HG03469 (cell line): ENCODE data around the gene BCKDHA.
"Not testable (repeated sequence)": the region's sequence is repeated elsewhere in the genome, so short reads cannot be mapped to it uniquely, and the experiment has no call there.

Source experiments
- ATAC-seq: cut with Tn5 transposase; IDR thresholded peaks from one replicate; pipeline ENCODE4 v1.9.1; 2021; ENCODE audit warnings: mild to moderate bottlenecking, moderate library complexity, moderate number of reproducible peaks; ENCODE audit not compliant: unreplicated experiment

The BCKDHA gene

DNA sequence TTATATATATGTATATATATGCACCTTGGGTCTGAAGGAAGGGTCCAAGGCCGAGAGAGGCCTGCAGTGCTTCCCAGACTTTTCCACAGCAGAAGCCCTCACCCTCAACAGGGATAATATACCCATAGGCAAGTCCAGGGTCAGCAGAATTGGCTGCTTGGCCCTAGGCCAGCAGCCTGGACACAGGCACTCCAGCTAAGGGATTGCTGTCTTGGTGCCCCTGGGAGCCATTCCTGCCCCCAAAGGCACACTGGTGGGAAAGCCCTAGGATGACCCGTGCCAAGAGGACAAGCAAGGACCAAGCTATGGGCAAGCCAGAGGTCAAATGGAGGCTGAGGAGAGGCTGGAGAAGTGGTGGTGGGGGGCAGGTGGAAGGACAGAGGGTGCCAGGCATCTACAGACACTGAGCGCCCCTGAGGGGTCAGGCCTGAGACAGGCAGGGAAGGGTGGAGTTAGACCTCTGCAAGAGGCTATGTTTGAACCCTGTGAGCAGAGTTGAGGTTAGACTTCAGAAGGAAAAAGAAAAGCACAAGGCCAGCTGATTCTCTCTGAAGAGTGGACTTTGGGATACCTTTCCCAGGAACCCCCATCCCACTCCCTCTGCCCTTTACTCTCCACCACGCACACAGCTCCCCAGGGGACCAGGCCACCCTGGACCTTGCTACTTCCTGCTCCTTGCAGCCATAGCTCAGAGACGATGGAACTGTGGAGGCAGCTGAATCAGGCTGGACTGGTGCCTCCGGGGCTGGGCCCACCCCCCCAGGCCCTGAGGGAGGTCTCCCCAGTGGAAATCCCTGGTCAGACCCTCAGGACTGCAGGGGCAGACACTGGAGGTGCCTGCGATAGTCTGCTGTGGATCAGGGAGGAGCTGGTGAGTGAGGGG lies 45.1 kb downstream of the BCKDHA start, which contains the start of gene ERICH4:
ERICH4 (plus strand) TSS at position 684 of the 883 bp plus-strand sequence; CDS start at position 698, 14 bp downstream.
- no peak for ATAC-seq

DNA sequence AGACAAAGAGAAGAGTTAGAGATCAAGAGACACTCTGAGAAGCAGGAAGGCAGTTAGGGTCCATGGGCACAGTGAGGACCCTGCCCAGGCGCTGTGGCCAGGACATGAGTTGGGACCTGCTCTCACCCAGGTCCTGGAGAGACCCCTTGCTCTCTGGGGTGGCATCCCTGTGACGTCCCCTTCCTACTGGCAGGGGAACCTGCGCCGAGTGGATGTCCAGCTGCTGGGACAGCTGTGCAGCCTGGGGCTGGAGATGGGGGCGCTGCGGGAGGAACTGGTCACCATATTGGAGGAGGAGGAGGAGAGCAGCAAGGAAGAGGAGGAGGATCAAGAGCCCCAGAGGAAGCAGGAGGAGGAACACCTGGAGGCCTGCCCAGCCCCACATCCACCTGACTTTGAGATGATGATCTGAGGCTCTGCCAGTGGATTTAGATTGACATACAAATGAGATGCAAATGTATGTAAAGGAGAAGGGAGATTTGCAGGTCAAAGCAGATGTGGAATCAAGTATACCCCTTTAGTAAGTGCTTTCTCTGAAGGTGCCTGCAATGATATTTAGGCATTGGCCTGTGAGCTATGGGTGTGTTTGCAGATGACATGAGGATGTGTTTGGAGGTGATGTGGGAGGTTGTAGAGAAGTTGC lies 46.3 kb downstream of the BCKDHA start:
- ATAC-seq: no peak

DNA sequence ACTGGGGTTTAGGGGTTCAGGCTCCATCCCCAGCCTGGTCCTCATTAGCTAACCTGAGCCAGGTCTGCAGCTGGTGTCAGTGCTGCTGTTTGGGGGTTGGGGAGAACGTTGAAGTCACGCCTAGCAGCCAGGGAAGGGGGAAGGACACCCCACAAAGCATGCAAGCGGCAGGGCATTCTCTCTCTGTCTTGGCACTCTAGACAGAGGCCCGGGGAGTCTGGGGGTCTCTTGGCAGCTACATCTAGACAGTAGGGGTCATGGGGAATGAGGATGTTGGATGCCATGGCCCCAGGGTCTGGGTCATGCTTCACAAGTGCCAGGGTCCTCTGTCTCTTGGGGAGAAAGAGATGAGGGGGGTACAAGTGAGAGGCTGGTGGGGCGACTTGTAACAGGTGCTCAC lies 48.0 kb downstream of the BCKDHA start:
- no peak for ATAC-seq

DNA sequence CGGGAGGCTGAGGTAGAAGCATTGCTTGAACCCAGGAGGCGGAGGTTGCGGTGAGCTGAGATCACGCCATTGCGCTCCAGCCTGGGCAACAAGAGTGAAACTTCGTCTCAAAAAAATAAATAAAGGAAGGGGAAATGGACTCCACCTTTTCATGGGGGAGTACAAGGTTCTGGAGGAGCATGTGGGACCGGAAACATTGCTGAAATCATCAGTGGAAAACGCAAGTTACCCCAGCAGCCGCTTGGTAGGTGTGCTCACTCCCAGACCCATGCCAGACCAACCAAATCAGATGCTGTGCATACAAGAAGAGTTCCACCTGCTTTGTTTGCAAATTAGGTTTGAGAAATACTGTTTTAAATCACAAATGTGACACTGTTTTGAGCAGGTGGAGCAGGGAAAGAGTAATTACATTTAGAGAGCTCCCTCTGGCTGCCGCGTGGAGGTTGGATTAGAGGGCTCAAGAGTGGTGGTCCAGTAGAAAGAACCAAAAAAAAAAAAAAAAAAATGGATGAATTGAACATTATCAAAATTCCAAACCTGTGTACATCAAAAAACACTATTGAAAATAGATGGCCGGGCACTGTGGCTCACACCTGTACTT lies 50.2 kb downstream of the BCKDHA start:
- ATAC-seq: no peak

DNA sequence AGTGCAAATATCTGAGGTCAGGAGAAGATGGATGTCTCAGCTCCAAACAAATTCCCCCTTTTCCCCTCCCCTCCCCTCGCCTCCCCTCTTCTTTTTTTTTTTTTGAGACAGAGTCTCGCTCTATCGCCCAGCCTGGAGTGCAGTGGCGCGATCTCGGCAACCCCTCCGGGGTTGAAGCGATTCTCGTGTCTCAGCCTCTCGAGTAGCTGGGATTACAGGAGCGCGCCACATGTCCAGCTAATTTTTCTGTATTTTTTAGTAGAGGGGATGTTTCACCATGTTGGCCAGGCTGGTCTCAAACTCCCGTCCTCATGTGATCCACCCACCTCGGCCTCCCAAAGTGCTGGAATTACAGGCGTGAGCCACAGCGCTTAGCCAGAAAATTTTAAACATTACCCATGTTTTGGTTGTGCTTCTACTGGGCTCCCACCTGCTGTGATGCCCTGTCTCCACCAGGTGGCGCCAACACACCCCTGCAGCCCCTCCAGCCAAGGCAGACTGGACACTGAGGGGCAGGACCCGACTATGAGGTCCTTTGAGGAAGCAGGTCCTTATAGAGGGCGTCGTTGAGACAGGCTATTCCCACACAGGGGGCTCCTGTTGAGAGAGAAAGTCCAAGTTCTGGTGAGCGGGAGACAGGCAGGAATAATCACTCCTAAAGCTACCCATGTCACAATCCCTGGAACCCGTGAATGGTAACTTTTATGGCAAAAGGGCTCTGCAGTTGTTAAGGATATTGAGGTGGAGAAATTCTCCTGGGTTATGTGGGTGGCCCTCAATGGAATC lies 51.7 kb downstream of the BCKDHA start:
- no peak for ATAC-seq

DNA sequence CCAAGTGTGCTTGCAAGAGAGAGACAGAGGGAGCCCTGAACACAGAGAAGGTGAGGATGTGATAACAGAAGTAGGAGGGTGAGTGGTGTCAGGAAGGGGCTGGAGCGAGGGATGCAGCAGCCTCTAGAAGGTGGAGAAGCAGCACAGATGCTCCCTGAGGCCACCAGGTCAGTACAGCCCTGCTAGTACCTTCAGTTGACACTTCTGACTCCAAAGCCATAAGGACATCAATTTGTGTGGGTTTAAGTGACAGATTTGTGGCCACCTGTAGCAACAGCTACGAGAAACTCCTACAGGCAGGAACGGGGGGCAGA lies 52.2 kb downstream of the BCKDHA start:
- no peak for ATAC-seq

DNA sequence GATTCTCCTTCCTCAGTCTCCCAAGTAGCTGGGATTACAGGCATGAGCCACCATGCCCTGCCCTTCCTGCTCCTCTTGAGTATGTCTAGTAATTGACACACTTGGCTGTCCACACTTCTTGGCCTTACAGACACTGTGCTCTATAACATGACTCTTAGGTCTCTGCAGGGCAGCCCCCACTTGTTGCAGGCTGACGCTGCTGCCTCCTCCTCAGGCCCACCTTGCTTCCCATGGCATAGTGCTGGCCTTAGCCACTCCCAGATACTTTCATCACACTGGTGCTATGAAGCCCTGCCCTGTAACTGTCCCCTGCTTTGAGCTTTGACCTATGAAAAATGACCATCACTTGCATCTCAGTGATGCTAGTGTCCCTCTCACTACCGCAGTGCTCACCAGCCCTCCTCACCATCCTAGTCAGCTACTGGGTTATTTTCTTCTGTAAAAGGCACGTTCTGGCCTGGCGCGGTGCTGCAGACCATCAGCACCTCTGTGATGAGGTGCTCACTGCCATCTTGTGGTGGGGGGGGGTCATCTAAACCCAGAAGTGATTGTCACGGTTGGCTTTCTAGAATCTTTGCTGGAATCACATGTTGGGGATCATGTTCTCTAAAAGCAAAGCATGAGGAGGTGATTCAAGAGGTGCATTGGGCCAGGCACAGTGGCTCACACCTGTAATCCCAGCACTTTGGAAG lies 55.1 kb downstream of the BCKDHA start:
- ATAC-seq: no peak

DNA sequence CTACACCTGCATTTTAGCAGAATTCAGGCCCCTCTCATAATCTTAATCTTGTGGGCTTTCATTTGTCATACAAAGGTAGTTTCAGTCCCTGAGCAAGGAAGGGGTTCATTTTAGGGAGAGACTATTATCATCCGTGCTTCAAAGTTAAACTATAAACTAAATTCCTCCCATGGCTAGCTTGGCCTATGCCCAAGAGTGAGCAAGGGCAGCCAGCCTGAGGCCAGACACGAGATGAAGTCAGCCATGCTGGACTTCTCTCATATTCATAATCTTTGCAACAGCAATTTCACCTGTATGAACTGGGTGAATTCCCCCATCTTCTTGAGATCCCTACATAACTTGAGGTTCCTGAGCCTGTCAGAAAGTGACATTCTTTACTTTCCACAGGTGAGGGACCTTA lies 58.3 kb downstream of the BCKDHA start:
- ATAC-seq: no peak

DNA sequence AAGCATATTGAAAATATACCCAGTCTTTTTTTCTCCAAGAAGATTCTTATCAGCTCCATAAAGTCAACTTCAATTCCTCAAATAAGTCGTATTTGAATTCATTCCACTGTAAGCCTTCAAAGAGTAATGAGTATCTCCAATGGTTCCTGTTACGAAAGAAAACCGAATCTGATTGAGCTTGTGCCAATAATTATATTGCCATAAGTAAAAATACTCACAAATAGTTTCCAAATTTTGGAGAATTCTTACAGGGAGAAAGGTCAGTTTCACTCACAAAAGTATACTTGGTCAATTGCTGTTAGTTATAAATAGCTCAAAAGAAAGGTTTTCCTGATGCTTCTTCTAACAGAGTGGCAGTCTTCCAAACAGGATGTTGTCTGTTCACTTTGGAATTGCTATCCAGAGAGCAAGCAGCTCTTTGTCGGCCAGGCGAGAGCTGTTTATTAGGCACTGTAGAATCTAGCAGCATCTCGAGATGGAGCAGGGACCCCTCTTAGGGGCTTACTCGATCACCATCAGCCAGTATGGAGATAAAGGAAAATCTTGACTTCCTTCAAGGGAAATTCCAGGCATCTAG lies 58.8 kb downstream of the BCKDHA start:
- ATAC-seq: no peak

DNA sequence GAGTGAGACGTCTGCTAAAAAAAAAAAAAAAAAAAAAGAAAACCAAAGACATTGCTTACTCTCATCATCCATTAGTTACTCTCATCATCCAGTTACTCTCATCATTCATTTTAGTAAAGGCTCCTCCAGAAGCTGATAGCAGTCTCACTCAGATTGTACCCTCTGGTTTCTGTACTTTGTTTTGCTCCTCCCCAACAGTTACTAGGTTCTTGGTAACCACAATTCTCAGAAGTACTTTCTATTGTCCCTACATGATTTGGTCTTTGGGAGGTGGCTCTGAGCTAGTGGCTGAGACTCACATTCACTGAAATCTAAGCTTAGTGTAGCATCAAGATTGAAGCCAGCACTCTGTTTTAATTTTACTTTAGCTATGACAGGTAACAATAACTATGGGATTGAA lies 59.6 kb downstream of the BCKDHA start:
- ATAC-seq: no peak

DNA sequence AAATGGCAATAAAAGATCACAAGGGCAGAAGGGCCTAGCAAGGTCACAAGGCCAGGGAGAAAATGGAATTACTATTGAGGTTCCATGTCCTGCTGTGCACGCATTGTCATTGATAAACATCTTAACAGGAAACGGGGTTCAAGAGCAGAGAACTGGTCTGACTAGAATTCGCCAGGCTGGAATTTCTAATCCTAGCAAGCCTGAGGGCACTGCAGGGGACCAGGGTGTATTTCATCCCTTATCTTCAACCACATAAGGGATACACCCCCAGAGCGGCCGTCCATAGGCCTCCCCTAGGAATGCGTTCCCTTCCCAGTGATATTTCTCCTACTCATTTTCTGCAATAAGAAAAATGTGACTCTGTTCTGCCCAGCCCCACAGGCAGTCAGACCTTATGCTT lies 64.9 kb downstream of the BCKDHA start:
- ATAC-seq: no peak

DNA sequence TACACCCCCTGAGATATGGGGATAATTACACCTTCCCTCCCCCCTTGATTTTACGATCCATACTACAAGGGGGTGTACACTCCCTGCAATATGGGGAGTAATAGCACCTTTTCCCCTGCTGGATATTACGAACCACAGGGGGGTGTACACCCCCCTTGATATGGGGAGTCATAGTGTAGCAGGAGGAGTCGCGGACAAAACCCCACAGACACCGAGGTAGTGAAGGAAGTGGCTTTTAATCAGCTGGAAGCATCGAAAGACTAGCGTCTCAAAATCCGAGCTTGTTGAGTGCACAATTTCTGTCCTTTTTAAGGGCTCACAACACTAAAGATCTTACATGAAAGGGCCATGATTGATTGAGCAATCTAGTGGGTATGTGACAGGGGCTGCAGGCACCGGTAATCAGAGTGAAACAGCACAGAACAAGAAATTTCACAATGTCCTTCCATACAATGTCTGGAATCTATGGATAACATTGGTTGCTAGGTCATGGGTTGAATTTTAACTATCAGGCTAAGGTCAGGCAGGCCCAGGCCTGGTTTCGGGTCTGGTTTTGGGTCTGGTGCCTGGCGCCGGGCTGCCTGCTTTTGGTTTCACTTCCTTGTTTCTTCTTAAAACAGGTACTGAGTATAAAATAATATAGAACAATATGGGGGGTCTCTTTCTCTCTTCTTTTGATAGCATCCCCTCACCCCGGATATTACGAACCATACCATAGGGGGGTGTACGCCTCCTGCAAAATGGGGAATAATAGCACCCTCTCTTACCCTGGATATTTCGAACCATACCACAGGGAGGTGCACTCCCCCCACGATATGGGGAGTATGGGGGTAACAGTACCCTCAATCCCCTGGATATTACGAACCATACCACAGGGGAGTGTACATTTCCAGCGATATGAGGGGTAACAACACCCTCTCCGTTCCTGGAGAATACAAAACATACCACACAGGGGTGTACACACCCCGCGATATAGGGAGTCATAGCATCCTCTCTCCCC lies 65.9 kb downstream of the BCKDHA start:
- ATAC-seq: not testable (repeated sequence)
